ENCODE results near the gene BCL7B.

DNA sequence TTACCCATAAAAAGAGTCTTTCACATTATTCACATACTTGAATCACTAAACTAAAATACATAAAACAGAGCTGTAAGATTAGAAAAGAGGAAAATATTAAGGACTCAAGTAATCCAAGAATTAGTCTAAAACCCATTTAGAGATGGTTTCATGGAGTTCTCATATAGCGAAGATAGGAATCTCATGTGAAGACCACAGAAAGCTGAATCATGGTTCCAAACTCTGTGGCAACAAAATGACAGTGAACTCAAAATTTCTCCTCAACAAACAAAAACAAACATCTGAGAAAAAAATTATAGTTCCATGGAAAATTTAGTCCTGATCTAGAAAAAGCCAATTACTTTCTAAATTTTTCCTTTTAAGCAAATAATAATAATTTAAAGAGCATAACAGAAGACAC is 70.0 kb downstream of the BCL7B start:
- no peak for TF ChIP-seq POLR2A (IDR thresholded peaks at IDR 0.05; ENCODE audit: low read length)
- no peak for TF ChIP-seq GATA1 (IDR thresholded peaks at IDR 0.05; ENCODE audit: low read depth, low read length)

Measured in erythroblast (primary cell).